Suppressor macrophage treated with lipopolysaccharide for 4 hours (primary cell): ENCODE results near the gene DEF6.
A peak's percentile ranks its signal among the peaks of the same experiment; 100 is the strongest.

ENCODE experiments used
- DNase-seq: peaks from one replicate; pipeline ENCODE4 v3.0.0-alpha.2; 2020

DEF6 gene

GRCh38 chr6:35297601-35298481 is at the start of gene DEF6:
DEF6 (plus strand) TSS chr6:35297818; CDS start chr6:35297857, 39 bp downstream.
- DNase-seq = peak; percentile 83

- DNase-seq = no peak
Observed at GRCh38 chr6:35248300-35248699, 49.3 kb upstream of the DEF6 start.

- no peak for DNase-seq
Observed at GRCh38 chr6:35248965-35249364, 48.7 kb upstream of the DEF6 start.

- DNase-seq = no peak
Observed at GRCh38 chr6:35251949-35252348, 45.7 kb upstream of the DEF6 start.

GRCh38 chr6:35253249-35253648 is 44.4 kb upstream of the DEF6 start:
- DNase-seq = no peak

- no peak for DNase-seq
Observed at GRCh38 chr6:35258336-35258735, 39.3 kb upstream of the DEF6 start.

GRCh38 chr6:35258858-35259193 is 38.8 kb upstream of the DEF6 start:
- peak; percentile 32 for DNase-seq

GRCh38 chr6:35259194-35259947 is 38.2 kb upstream of the DEF6 start, which contains the start of gene ZNF76:
ZNF76 (plus strand) TSS chr6:35259735; CDS start chr6:35281152, 21,417 bp downstream.
- peak; percentile 98 for DNase-seq

GRCh38 chr6:35259948-35260590 is 37.5 kb upstream of the DEF6 start:
- DNase-seq = peak; percentile 54

- peak; percentile 30 for DNase-seq
Observed at GRCh38 chr6:35260591-35261570, 36.7 kb upstream of the DEF6 start.

GRCh38 chr6:35262596-35262995 is 35.0 kb upstream of the DEF6 start:
- DNase-seq = no peak

GRCh38 chr6:35264550-35265274 is 32.9 kb upstream of the DEF6 start:
- no peak for DNase-seq

GRCh38 chr6:35265523-35265922 is 32.1 kb upstream of the DEF6 start:
- DNase-seq = no peak

- DNase-seq = no peak
Observed at GRCh38 chr6:35267446-35267845, 30.2 kb upstream of the DEF6 start.

- DNase-seq = no peak
Observed at GRCh38 chr6:35267897-35268296, 29.7 kb upstream of the DEF6 start.

GRCh38 chr6:35272005-35272404 is 25.6 kb upstream of the DEF6 start:
- no peak for DNase-seq

- no peak for DNase-seq
Observed at GRCh38 chr6:35273822-35274559, 23.6 kb upstream of the DEF6 start.

GRCh38 chr6:35275744-35276260 is 21.8 kb upstream of the DEF6 start:
- no peak for DNase-seq

GRCh38 chr6:35278708-35279107 is 18.9 kb upstream of the DEF6 start:
- DNase-seq = no peak

GRCh38 chr6:35280903-35281302 is 16.7 kb upstream of the DEF6 start:
- DNase-seq = no peak

- DNase-seq = no peak
Observed at GRCh38 chr6:35282472-35282871, 15.1 kb upstream of the DEF6 start.
